Stimulated activated CD4-positive, alpha-beta T cell treated with anti-CD3 and anti-CD28 coated beads, Interleukin-1b, Interleukin-23, amount 100 ng/mL, for 1 hour (primary cell): ENCODE data around the gene ACIN1.
"Not testable (repeated sequence)": the region's sequence is repeated elsewhere in the genome, so short reads cannot be mapped to it uniquely, and the experiment has no call there.

Experiments used
- DNase-seq, 2 donors: peaks; one replicate each; pipeline ENCODE4 v3.0.0-alpha.2; 2020; ENCODE audit warnings: low read depth in 2 of 2

ACIN1 gene

GRCh38 chr14:23125011-23125410, 30.1 kb upstream of the ACIN1 start:
- no peak for DNase-seq

DNA sequence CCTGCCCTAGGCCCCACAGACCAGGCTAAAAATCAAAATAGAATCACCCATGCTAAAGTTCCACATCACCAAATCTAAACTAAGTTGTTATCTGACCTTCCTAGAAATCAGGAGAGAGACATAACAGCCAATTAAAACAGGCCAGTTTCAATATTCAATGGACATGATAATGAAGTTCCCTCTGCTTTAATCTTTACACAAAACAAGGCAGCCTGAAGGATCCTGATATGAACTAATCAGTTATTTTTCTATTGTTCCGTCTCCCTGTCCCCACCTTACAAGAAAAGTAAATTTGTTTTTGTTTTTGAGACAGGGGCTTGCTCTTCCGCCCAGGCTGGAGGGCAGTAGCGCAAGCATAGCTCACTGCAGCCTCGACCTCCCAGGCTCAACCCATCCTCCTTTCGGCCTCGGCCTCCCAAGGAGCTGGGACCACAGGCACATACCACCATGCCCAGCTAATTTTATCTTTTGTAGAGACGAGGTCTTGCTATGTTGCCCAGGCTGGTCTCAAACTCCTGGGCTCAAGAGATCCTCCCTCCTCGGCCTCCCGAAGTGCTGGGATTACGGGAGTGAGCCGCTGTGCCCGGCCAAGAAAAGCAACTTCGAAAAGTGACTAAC, 29.5 kb upstream of the ACIN1 start:
- DNase-seq = no peak

GRCh38 chr14:23123419-23123818, 28.5 kb upstream of the ACIN1 start:
- DNase-seq = no peak

- no peak for DNase-seq
Observed at GRCh38 chr14:23122086-23122485, 27.1 kb upstream of the ACIN1 start.

DNA sequence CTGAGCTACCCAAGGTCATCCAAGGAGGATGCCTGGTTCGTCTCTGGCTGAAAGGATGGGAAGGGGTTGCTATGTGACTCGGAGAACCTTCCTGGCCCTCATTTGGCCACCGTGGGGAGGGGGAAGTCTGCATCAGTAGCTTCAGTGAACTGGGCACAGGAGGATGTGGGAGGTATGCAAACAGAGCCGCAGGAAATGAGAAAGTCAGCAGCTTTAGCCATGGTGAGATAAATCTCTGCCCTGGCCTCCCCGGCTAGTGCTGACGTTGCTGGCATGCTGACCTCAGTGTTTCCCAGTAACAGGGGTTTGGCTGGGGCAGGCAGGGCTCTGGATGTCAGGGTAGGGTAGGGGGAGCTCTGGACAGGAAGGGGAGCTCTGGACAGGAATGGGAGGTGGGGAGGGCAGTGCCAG, 26.4 kb upstream of the ACIN1 start:
- DNase-seq = no peak

- peak; percentile 48 to 52 for DNase-seq
Observed at GRCh38 chr14:23120541-23121251, 25.8 kb upstream of the ACIN1 start.

DNA sequence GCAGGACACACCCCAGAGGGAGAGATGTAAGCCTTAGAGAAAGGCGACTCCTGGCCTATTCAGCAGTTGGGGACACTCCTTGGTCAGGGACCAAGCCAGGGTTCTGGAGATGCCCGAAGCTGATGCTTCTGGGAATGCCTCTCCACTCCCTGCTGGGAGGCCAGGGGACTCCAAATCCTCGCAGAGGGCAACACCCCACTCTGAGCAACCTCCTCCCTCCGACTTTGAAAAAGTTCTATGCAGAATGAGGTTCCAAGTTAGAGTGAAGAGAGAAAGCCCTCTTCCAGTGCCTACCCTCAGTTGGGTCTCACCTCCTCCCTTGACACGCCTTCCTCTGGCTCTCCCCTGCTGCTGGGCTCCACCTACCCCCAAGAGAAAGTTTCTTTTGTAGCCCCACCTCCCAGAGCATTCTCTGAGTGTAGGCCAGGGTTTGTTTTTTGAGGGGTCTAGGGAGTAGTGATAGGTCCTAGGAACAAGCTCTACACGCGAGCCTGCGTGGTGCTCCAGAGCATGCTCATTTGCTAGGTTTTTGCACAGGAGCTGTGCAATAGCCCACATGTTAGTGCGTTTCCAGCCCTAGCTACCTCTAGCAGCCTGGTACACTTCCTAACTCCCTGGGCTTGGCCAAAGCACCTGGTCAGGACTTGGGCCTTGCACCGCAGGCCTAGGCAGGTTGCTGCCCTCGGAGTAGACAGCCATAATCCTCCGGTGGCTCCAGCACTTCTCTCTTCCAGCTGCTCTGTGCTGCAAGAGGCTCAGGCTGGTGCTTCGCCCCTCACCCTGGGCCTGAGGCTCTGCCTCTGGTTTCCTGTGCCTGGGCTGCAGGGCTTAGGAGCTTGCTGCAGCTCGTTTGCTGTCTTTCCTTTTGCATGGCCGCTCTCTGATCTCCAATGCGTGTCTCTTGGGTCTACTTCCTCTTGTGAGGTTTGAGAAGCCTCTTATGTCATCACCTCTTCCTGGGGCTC, 24.7 kb upstream of the ACIN1 start:
- DNase-seq = no peak

GRCh38 chr14:23118506-23119362, 23.8 kb upstream of the ACIN1 start, which contains the start of gene CEBPE:
CEBPE (minus strand) TSS chr14:23119255; CDS start chr14:23119091, 164 bp downstream.
- DNase-seq = no peak

DNA sequence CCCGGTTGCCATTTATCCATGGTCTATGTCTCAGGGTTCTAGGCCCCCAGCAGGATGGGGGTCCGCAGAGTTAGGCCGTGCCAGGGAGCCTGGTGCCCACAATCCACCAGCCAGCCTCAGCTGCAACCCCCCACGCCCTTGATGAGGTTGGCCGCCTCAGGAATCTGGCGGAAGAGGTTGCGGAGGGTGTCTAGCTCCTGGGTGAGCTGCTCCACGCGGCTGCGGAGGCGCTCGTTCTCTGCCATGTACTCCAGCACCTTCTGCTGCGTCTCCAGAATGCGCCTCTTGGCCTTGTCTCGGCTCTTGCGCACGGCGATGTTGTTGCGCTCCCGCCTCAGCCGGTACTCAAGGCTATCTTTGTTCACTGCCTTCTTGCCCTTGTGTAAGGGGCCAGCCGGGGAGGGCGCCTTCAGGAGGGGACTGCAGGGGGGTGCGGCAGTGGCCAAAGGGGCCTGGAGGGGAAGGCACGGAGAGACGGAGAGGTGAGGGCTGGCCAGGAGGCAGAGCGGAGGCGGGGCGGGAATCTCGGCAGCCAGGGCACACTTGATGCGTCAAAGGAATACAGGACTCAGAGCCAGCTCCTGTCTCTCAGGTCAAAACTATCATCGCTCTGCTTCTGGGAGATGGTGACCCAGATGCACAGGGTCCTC, 22.6 kb upstream of the ACIN1 start:
- no peak for DNase-seq

- DNase-seq = no peak
Observed at GRCh38 chr14:23115918-23116317, 21.0 kb upstream of the ACIN1 start.

GRCh38 chr14:23115039-23115731, 20.2 kb upstream of the ACIN1 start:
- DNase-seq = no peak

- DNase-seq = no peak
Observed at GRCh38 chr14:23114669-23115038, 19.7 kb upstream of the ACIN1 start.

GRCh38 chr14:23114120-23114458, 19.2 kb upstream of the ACIN1 start:
- DNase-seq = no peak

DNA sequence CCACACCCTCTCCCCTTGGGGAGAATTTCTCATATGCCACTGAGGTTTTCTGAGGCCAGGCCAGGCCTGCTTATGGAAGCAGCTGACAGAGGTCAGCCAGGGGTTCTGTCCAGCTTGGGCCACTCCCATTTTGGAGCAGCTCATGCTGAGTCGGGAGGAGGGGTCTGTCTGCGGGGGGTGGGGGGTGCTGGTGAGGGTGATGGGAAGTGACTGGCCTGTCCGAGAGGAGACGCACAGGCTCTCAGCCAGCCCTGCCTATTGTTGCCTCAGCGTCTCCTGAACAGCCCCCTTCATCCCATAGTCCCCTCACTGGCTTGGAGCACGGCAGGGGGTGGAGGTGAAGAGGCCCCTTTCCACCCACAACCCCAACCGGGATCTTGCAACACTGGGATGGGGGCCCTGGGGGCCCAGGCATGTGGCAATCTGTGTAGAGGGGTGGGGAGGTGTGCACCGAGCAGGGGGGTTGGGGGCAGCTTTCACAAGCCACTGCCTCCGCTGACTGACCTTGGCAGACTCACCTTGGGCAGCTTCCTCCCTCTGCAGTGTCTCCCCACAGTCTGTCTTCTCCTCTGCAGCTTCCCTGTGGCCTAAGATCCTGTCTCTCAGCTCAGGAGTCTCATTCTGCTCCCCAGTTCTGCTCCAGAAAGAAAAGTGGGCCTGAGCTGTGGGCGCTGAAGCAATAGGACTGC, 18.6 kb upstream of the ACIN1 start:
- DNase-seq = no peak

DNA sequence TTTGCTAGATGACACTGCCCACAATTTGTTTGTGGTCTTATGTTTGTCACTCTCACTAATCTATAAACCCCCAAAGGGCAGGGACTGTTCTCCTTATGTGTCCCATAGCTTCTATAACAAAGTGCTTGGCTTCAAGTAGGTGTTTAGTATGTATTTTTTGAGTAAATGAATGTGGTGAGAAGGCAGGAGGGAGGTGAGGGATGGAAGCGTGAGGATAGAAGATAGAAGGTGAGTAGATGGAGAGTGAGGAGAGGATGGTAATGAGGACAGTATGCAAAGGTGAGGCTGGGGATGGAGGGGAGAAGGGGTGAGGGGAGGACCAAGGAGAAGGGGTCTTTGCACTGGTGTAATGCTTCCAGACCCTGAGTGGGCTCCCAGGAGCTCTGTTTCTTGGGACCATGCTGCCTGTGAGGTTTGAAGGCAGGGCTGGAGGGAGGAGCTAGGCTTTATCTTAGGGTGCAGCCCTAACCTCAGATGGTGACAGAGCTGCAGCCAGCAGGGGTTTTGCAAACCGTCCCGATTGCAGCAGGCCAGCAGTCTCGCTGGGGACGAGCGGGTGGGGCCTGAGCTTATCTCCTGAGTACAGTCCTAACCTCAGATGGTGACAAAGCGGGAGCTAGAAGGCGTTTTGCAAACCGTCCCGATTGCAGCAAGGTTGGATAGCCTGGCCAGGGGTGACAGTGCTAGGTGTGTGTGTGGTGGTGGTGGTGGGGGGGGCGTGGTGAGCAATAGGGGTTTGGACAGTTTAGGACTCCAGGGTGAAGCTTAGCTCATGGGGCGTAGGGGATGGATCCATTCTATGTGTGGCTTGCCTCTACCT, 17.6 kb upstream of the ACIN1 start:
- DNase-seq = no peak

DNA sequence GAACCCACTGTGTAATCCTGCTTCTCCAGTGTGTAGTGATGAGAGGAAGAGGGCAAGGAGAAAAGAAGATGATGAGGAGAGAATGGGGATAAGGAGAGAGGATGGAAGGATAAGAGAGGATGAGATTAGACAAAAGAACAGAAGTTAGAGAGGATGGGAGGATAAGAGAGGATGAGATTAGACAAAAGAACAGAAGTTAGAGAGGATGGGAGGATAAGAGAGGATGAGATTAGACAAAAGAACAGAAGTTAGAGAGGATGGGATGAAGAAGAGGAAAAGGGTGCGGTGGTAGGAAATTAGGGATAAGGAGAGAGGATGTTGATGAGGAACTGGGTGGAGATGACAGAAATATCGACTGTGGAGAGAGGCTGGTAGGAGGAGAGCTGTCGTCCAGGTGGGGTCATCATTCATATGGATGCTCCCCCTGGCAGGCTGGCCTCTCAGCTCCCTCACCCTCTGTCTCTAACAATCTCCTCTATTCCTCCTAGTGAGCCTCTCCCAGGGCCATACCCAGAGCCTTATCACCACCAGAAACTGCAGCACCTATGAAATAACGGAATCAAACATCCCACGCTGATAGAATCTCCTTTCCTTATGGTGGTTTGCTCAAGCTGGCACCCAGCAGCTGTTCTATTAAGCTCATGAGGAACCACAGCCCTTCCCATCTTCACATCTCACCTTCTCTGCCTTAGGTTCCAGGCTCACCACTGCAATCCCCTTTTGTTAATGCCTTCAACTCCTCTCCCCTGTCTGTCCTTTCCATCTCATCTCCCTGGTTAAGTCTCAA, 15.8 kb upstream of the ACIN1 start:
- no peak for DNase-seq

DNA sequence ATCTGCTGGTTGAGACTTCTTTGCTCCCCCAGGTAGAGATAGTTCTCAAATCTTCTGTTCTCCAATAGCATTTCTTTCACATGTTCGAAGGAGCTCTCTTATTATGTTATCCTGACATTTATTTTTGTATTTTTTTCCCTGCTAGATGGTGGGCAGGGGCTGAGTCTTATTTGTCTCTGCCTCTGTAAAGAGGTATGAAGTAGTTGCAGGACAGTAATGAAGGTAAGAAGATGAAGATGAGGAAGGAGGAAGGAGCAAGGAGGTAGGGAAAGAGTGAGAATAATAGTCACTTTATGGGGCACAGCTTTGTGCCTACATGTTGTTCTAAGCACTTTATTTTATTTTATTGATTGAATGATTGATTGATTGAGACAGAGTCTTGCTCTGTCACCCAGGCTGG, 14.8 kb upstream of the ACIN1 start:
- no peak for DNase-seq

DNA sequence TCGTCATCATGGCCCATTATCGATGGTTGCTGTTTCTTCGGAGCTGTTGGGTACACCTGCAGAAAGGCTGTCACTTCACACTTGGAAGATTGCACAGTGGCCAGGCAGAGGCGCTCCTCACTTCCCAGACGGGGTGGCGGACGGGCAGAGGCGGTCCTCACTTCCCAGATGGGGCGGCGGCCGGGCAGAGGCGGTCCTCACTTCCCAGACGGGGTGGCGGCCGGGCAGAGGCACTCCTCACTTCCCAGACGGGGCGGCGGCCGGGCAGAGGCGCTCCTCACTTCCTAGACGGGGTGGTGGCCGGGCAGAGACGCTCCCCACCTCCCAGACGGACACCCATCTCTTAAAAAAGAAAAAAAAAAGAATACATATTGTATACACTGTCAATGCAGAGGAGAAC, 13.2 kb upstream of the ACIN1 start:
- DNase-seq = not testable (repeated sequence)
